HL-60/S4 treated with phorbol 12-myristate 13-acetate at 8.2 ng/mL for 4 days and 3 days (cell line): Measurements from ENCODE around the gene UBE2R2.
"Not testable (repeated sequence)": the region's sequence is repeated elsewhere in the genome, so short reads cannot be mapped to it uniquely, and the experiment has no call there.

ENCODE experiments used
- in situ Hi-C: fragments of 300-500 bp; cut with MboI; formaldehyde crosslinking; loops from 2 replicates; pipeline ENCODE4 v1.15.0; 2022; ENCODE audit warnings: low sequenced_read_pairs

UBE2R2 gene

DNA sequence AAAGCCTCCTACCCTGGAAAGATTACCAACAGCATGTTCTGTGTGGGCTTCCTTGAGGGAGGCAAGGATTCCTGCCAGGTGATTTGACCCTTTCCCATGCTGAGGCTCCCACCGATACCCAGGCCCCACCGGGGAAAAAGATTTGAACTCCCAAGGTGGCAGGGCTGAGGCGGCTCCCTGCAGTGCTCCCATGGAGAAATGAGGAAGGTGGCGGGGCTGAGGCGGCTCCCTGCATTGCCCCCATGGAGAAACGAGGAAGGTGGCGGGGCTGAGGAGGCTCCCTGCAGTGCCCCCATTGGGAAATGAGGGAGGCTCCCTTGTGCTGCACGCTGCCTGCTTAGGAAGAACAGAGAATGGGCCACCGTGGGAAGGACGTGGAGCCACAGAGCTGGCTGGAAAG is 18.4 kb upstream of the UBE2R2 start:
- in situ Hi-C loops = no loop called here

DNA sequence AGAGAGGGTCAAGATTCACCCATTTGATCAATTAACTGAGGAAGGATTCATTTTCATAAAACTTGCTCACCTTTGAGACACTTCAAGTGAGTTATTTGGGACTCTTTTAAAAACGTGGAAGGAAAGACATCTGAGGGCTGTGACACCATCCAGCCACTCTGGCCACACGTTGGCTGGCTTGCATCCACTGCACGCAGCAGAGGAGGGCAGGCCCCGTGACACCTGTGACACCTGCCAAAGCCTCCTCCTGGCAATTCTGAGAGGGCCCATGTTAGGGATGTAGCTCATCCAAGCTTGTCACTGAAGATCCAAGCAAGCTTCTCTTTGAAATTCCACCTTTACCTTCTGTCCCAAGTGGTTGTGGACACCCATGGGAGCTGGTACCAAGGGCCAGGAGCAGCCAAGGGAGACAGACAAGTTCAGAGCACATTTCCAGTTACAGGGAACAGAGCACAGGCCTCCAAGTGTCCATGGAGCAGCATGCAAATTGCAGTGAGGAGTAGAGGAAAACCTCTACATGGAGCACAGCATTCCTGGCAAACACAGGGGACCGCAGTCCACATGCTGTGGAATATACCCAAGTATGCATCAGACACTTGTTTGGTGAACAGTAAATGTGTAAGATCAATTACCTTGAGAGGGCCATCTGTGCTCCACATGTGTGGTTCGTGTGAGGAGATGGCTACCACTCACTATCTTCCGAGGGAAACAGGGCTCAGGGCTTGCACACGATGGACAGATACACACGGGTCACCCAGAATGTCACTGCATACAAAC is 16.8 kb upstream of the UBE2R2 start:
- in situ Hi-C loops = no loop called here

DNA sequence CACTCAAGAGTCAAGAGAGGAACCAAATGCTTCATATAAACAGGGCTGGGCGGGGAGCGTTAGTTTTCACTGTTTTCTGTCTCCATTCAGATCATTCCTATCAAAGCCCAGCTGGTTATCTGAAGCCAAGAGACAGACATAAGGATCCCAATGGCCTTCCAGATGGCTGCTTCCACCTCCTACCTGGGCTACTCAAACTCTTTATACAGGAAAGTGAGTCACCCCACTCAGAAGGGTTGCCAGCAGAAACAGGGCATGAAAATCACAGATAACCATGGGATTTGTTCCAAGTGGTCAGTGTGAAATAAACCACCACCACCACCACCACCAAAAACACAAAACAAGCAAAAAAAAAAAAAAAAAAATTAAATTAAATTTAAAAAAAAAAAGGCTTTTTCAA is 16.1 kb upstream of the UBE2R2 start:
- in situ Hi-C loops = no loop called here

DNA sequence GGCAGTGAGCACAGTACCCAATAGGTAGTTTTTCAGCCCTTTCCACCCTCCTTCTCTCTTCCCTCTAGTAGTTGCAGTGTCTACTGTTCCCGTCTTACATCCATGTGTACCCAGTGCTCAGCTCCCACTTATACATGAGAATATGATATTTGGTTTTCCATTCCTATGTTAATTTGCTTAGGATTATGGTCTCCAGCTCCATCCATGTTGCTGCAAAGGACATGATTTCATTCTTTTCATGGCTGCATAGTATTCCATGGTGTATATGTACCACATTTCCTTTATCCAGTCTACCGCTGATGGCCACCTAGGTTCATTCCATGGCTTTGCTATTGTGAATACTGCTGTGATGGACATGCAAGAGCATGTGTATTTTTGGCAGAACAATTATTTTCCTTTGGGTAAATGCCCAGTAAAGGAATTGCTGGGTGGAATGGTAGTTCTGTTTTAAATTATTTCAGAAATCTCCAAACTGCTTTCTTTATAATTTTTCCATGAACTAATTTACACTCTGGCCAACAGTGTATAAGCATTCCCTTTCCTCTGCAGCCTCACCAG is 14.9 kb upstream of the UBE2R2 start:
- in situ Hi-C loops = not testable (repeated sequence)

DNA sequence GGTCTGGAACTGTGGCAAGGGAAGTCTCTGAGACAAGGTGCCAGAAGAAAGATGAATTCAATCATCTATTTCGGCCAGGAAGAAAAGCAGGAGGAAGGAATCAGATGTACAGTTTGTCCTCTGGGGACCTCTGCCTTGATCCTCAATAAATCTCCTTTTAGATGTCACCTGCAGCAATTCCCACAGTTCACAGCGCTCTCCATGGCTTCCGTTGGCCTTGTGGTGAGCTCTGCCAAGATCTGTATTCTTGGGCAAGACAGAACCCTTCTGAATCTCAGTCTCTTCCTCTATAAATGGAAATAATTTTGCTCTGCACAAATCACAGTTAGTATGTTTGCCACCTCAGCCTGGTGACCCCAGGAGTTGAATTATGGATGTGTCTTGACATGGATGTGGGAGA is 12.8 kb upstream of the UBE2R2 start:
- in situ Hi-C loops = not testable (repeated sequence)

DNA sequence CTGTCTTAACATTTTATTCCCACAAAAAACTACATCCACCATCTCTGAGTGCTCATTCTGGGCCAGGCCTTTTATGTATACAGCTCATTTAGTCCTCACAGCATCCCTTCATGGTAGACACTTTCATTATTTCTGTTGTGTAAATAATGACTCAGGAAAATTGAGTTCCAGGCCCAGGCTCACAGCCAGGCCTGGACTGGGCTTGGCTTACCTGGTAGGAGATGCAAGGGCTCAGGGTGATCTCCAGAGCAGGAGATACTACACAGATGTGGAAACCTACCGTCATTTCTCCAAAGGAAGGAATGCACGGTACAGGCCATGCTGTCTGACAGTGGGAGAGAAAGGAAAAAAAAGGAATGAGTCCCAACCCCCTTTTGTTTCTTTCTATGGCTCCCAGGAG is 9.8 kb upstream of the UBE2R2 start:
- in situ Hi-C loops = not testable (repeated sequence)

DNA sequence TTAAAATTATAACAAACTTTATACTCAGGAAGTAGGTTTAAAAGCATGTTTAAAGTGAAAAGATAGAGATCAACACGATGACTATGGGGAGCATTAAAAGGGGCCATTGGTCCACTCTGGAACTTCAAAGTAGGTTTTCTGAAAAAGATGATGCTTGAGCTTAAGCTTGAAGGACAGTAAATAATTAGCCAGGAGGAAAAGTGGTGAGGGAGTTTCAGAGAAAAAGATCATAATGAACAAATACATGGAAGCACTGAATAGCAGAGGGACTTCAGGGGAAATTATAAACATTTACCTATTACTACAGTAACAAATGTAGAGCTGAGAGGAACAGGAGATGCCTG is 8.0 kb upstream of the UBE2R2 start:
- in situ Hi-C loops = not testable (repeated sequence)

DNA sequence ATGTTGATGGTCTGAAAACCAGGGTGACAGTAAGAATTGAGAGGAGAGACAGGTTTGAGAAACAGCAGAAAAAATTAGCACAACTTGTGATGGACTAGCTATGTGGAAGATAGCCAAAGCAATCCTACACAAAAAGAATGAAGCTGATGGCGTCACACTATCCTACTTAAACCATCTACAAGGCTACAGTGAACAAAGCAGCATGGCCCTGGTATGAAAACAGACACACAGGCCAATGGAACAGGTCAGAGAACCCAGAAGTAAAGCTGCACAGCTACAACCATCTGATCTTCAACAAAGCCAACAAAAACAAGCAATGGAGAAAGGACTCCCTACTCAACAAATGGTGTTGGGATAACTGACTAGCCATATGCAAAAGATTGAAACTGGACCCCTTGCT is 7.5 kb upstream of the UBE2R2 start:
- in situ Hi-C loops = no loop called here

DNA sequence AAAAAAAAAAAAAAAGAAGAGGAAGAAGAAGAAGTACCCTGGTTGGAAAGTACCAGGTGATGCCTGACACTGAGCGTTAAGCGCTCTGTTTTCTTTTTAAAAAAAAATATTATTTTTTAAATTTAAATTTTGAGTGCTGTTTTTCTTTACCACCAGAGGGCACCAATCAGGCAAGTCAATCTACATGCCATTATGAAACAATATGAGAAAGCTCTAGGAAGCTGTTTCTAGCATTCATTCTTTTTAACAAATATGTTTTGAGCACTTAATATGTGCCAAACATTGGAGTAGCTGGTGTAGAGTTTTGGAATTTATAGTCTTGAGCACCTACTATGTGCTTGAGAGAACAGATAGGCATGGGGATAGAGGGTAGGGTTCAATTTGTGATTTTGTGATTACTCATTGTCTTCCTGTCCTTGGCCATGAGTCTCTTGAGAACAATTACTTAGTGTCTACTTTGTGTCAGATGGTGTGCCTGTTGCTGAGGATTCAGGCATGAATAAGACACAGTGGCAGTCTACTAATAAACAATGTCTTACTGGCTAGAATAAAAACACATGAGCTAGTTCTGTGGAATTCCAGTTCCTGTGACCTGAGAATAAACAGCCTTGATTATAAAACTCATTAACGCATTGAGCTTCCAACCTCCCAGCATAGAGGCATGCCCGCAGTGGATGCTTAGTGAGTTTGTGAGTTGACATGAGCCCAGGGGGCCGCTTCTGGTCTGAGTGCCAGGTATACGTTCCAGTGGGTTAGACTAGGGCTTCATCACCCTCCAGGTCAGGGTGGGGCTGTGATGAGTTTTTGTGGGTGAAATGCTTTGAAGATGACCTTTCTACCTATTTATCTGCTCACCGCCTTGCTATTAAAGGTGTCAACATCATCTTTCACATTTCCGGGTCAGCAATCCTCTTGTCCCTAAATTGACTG is 3.0 kb upstream of the UBE2R2 start:
- in situ Hi-C loops = no loop called here

DNA sequence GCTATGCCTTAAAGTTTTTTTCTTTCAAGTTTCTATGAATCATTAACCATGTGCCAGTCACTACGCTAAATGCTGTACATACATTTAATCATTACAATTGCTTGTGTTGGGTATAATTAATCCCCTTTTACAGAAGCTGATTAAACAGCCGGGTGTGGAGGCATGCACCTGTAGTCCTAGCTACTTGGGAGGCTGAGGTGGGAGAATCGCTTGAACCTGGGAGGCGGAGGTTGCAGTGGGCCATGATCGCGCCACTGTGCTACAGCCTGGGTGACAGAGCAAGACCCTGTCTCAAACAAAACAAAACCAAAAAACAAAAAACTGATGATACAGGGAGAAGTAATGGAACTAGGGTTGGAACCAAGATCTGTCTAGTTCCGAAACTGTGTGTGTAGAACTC is 1.2 kb upstream of the UBE2R2 start:
- in situ Hi-C loops = no loop called here

DNA sequence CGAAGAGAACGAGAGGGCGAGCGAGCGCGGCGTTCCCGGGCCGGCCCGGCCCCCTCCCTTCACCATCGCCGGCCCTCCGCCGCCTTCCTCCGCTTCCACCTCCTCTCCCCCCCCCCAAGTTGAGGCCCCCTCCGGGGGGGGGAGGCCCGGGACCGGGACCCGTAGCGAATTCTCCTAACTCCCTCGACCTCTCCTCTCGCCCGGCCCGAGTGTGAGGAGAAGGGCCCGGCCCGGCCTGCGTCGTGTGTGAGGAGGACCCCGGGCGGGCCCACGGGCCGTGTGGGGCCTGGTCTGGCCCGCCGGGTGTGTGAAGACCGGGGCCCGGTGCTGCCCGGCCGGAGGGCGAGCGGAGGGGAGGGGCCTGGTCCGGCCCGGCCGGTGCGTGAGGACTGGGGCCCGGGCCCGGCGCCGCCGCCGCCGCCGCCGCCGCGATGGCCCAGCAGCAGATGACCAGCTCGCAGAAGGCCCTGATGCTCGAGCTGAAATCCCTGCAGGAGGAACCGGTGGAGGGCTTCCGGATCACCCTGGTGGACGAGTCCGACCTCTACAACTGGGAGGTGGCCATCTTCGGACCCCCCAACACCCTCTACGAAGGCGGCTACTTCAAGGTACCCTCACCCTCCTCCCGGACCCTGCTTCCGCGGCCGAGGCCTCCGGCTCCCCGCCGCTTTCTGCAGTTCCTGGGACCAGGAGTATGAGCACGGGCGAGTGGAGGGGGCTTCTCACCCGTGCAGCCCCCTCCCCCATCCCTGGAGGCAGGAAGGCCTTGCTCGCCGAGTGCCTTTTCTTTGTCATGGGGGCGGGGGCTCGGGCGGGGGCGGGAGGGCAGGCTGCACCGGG is 587 bp downstream of the UBE2R2 start:
- in situ Hi-C loops = no loop called here

DNA sequence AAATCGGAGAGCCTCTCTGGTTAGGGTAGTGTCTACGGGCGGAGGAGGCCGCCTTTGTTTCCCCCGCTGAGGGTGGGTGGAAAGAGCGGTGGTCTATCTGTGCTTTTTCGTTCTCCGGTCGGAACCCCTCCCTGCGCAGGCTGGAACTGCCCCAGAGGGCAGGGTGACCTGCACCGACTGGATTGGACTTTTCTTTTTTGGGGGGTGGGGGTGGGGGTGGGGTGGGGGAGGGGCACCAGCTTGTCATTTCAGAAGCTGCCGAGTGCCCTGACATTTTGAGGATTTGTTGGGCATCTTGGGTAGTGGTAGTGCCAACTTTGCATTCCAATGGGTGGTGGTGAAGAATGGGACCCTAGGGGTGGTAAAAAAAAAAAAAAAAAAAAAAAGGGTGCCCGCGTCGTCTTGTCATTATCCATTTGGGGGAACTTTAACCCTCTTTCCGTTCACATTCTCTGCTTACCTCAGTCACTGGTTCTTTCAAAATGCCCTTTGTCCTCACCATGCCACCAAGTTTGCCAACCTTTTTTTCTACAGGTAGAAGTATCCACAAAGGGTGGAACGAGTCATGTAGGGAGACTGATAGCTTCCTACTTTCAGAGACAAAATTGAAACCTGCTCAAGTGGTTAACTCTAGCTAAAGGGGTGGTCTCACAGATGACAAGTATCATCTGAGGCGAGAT is 1.3 kb downstream of the UBE2R2 start:
- in situ Hi-C loops = no loop called here

DNA sequence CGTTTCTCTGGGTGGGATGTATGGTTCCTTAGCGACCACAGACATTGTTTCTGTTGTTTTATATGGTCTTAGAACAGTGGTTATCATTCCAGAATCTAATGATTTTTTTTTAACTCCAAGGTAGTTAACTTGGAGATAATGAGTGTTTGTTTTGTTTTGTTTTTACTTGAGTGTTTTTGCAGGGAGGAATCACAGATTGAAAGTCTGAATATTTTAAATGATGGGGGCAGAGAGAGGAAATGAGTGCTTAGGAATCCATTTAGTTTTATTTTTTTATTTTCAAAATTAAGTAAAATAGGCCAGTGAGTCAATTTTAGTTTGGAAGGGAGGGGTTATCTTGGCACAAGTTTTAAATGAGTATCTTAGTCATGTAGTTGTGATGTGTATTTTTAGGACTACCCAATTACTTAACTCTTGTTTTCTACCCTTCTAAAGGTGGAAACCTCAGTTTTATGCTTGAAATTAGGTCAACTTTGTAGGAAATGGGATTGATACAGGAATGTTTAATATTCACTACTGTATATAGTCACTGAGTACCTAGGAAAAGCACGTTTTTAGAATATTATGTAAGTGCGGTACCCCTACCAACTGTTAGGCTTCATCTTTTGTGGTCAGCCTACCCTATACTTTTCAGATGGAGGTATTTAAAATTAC is 2.0 kb downstream of the UBE2R2 start:
- in situ Hi-C loops = no loop called here

DNA sequence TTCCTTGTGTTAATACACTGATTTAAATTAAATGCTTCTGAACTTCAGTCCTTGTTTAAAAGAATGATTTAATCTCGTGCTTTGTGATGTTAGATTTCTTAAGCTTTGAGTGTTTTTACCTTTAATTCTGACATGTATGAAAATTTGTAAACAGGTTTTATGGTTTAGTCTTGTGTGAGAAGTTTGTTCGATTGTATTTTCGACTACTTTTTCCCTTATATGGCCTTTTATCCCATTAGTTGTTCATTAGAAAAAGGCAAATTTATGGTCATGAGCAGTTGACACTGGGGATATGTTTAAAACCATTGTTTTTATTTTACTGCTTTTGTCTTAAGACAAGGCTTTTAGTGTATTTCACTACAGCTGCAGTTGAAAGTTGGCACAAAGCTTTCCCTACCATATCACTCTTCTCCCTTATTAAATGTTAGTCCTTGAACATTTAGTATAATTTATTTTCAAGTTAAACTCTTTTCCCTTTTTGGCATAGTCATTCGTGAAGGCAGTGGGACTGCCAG is 3.3 kb downstream of the UBE2R2 start:
- in situ Hi-C loops = no loop called here

DNA sequence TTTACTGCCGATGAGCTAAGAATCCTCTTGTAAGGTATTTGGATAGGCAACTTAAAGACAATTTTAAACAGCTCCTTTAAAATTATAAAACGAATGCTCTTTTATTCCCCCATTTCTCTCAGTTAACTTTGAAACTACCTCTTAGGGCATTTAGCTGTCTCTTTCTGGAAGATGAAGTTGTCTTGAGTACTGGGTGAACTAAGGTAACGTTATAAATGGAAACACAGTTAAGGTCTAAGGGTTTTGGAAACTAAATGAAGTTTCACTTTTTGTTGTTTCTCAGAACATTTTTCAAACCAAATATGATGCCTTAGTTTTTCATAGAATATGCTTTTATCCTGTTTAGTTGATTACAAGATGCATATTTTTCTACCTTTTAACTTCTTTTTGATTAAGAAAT is 6.8 kb downstream of the UBE2R2 start:
- in situ Hi-C loops = no loop called here

DNA sequence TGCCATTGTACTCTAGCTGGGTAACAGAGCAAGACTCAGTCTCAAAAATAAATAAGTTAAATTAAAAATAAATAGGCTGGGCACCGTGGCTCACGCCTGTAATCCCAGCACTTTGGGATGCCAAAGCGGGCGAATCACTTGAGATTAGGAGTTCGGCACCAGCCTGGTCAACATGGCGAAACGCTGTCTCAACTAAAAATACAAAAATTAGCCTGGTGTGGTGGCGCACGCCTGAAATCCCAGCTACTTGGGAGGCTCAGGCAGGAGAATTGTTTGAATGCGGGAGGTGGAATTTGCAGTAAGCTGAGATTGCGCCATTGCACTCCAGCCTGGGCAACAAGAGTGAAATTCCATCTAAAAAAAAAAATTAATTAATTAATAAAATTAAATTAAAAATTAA is 10.3 kb downstream of the UBE2R2 start:
- in situ Hi-C loops = not testable (repeated sequence)

DNA sequence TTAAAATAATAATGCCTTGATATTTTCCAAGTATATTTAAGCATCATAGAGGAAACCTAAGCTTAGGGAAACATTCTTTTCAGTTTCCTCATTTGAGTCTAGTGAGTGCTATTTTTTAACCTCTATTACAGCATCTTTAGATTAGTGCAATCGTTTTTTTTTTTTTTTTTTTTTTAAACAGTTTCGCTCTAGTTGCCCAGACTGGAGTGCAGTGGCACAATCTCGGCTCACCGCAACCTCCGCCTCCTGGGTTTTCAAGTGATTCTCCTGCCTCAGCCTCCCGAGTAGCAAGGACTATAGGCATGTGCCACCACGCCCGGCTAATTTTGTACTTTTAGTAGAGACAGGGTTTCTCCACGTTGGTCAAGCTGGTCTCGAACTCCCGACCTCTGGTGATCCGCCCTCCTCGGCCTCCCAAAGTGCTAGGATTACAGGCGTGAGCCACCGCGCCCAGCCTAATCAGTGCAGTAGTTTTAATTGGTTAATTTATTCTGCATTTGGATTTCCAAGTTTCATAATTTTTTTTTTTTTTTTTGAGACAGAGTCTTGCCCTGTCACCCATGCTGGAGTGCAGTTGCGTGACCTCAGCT is 12.8 kb downstream of the UBE2R2 start:
- in situ Hi-C loops = not testable (repeated sequence)

DNA sequence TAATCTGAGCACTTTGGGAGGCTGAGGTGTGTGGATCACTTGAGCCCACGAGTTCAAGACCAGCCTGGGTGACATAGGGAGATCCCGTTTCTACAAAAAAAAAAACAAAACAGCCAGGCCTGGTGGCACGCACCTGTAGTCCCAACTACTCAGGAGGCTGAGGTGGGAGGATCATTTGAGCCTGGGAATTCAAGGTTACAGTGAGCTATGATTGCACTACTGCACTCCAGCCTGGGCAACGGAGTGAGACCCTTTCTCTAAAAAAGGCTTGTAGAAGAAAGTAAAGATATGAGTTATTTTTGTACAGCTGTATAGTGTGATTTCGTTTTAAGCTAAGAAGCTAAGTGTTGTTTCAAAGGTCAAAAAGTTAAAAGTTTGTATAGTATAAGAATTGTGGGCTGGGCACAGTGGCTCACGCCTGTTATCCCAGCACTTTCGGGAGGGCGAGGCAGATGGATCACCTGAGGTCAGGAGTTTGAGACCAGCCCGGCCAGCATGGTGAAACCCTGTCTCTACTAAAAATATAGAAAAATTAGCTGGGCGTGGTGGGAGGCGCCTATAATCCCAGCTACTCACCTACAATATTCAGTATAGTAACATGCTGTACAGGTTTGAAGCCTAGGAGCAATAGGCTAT is 18.8 kb downstream of the UBE2R2 start:
- in situ Hi-C loops = no loop called here

DNA sequence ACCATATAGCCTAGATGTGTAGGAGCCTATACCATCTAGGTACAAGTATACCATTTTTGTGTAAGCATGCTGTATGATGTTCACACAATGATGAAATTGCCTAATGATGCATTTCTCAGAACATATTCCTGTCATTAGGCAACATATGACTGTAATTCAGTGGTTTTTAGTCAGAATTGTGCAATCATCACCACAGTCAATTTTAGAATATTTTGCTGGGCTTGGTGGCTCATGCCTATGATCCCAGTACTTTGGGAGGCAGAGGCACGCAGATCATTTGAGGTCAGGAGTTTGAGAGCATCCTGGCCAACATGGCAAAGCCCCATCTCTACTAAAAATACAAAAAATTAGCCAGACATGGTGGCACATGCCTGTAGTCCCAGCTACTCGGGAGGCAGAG is 19.3 kb downstream of the UBE2R2 start:
- in situ Hi-C loops = not testable (repeated sequence)
